ENCODE results near the gene GHR. TPM values are rescaled to one million over a fixed set of nuclear protein-coding genes. Genes with fewer than 3 reads are reported as not detected.

GHR gene
- total and polyA plus RNA-seq, 2 of the 8 experiments (the other 6 are each of a cell fraction or from before 2014, with no cell fraction given) = 0.15 to 0.19 TPM

GRCh38 chr5:42572313-42572712, 149.1 kb downstream of the GHR start:
- ChIA-PET CTCF (ENCODE audit: partially characterized antibody) (interaction anchor here (0.7 to 3.6 kb wide), 2 partner anchors 11 to 317 kb away, joined by 3 to 16 read pairs; no protein-coding TSS in a partner anchor), POLR2A (ENCODE audit: partially characterized antibody) (no interaction called here)
- 94% methylated on average over 3 of the region's 3 CpGs; no CpG with 5 or more reads in 1 of the 2 experiments for WGBS, 2 experiments (ENCODE audit: extremely low coverage in 1 of 2, insufficient coverage in 1 of 2, insufficient read length in 1 of 2, insufficient replicate concordance in 2 of 2, low coverage in 1 of 2, low lambda C conversion rate in 2 of 2, missing lambda C conversion rate in 1 of 2)

More at GRCh38 chr5:42572313-42572712, 149.1 kb downstream of the GHR start:
- Histone ChIP-seq H3K36me3 (ENCODE audit: control insufficient read depth in 2 of 4, insufficient read depth in 4 of 4, low read length in 3 of 4) (no peaks in the 10 kb centered on the region), H2BK120ac (replicated peaks; ENCODE audit: low read depth, low read length) (no peak overlapping the region), H2BK15ac (ENCODE audit: low read length) (no peak overlapping the region), H3K79me1 (ENCODE audit: low read depth, low read length) (no peaks in the 10 kb centered on the region), H3K23ac (ENCODE audit: insufficient read length) (no peak overlapping the region), H3K14ac (ENCODE audit: insufficient read length) (no peak overlapping the region), H3K4me2 (ENCODE audit: insufficient read depth in 1 of 2, low read depth in 2 of 2, low read length in 2 of 2) (no peak overlapping the region), H2BK5ac (ENCODE audit: low read depth, low read length) (no peak overlapping the region), H2BK12ac (ENCODE audit: low read depth, low read length) (no peak overlapping the region), H3K4ac (replicated peaks; ENCODE audit: insufficient read length, low read depth, low read length) (no peak overlapping the region), H3K79me2 (ENCODE audit: control insufficient read depth in 1 of 2, insufficient read depth in 2 of 2, low read length in 2 of 2) (no peaks in the 10 kb centered on the region), H3K27ac (ENCODE audit: low read depth, low read length) (no peak overlapping the region), H4K20me1 (replicated peaks in 1 of 2; ENCODE audit: control insufficient read depth in 1 of 2, insufficient read depth in 2 of 2, low read length in 2 of 2) (no peaks in the 10 kb centered on the region), H3K4me3 (ENCODE audit: extremely low read depth in 1 of 4, insufficient read depth in 2 of 4, low read depth in 3 of 4, low read length in 4 of 4) (no peak overlapping the region), H4K5ac (ENCODE audit: insufficient read length, low read depth, low read length) (no peak overlapping the region), H2BK20ac (ENCODE audit: low read length) (no peak overlapping the region), H3K4me1 (replicated peaks in 1 of 4; ENCODE audit: control insufficient read depth in 3 of 4, insufficient read depth in 4 of 4, low read length in 3 of 4) (no peaks in the 10 kb centered on the region), H3K56ac (replicated peaks; ENCODE audit: insufficient read length, low read depth, low read length) (no peak overlapping the region), H3K9ac (replicated peaks in 1 of 4; ENCODE audit: extremely low read depth in 1 of 4, low read depth in 3 of 4, low read length in 3 of 4) (no peak overlapping the region), H2AK5ac (ENCODE audit: low read depth, low read length) (no peak overlapping the region), H4K8ac (ENCODE audit: extremely low read depth, insufficient read depth, low read length) (no peak overlapping the region), H3K23me2 (ENCODE audit: low read depth, low read length) (no peaks in the 10 kb centered on the region; the same call in 1 of the 2 replicates), H3K18ac (ENCODE audit: extremely low read depth, low read length) (no peak overlapping the region), H4K91ac (replicated peaks; ENCODE audit: insufficient read length, low read length) (no peak overlapping the region), H2AFZ (ENCODE audit: low read length) (no peak overlapping the region), H3K9me3 (ENCODE audit: insufficient read depth in 2 of 2, low read depth in 1 of 2, low read length in 1 of 2) (no peaks in the 10 kb centered on the region), H3K27me3 (replicated peaks in 1 of 4; ENCODE audit: control insufficient read depth in 3 of 4, extremely low read depth in 1 of 4, insufficient read depth in 3 of 4, low read length in 3 of 4) (no peaks in the 10 kb centered on the region)
- DNase-seq (ENCODE audit: low read depth in 1 of 2, low spot score in 2 of 2) (no peak), FAIRE-seq (no peak)
- TF ChIP-seq NRF1 (IDR thresholded peaks at IDR 0.05; ENCODE audit: low read depth, low read length) = no peak
- TF ChIP-seq EGR1 (IDR thresholded peaks at IDR 0.05; ENCODE audit: borderline replicate concordance, low read depth, low read length) = no peak
- TF ChIP-seq JUN (IDR thresholded peaks at IDR 0.05; ENCODE audit: low read depth, low read length) = no peak

All from H1 (cell line).